ENCODE measurements around the gene RNF180. TPM values are rescaled to one million over a fixed set of nuclear protein-coding genes. Genes with fewer than 3 reads are reported as not detected.

RNF180 gene
- total RNA-seq, 2 experiments from 2014 or later: not detected

DNA sequence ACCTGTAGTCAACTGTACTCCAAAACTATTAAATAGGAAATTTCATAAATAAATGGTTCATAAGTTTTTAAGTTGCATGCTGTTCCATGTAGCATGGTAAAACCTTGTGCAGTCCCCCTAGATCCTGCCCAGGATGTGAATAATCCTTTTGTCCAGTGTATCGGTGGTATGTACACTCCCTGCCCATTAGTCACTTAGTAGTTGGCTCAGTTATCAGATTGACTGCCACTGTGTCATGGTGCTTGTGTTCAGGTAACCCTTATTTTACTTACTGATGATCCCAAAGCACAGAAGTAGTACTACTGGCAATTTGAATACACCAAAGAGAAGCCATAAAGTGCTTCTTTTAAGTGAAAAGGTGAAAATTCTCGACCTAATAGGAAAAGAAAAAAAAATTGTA lies 134.2 kb downstream of the RNF180 start:
- Mint-ChIP-seq H3K27ac (no peak overlapping the region), H3K4me1 (ENCODE audit: low read depth) (no peaks in the 10 kb centered on the region), H3K36me3 (ENCODE audit: low read depth) (no peaks in the 10 kb centered on the region), H3K27me3 (ENCODE audit: low read depth) (peaks cover 4% of the 10 kb centered on the region), H3K9me3 (no peaks in the 10 kb centered on the region), H3K4me3 (no peak overlapping the region)
- intact Hi-C loops (cut with micrococcal nuclease): no loop called here
- CTCF ChIA-PET: no interaction called here
- DNase-seq: no peak

DNA sequence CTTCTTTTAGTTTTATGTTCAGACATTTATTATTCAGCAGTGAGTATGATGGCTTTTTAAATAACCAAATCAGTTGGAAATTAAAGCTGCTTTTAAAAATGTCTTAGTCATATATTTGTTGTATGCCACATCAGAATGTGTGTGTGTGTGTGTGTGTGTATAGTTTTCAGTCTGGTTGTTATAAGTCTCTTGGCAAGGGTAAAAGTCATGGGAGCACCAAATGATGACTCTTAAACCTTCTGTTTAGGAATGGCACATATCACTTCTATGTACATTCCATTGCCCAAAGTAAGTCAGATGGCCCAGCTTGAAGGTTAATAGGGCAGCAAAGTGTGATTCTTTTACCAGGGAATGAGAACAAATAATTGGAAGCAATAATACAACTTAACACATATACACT lies 135.9 kb downstream of the RNF180 start:
- H3K27ac Mint-ChIP-seq: no peak overlapping the region
- no peaks in the 10 kb centered on the region for H3K36me3 Mint-ChIP-seq (ENCODE audit: low read depth)
- no peaks in the 10 kb centered on the region for H3K4me1 Mint-ChIP-seq (ENCODE audit: low read depth)
- no peak for DNase-seq
- no peak overlapping the region for H3K4me3 Mint-ChIP-seq
- intact Hi-C loops (cut with micrococcal nuclease): no loop called here
- CTCF ChIA-PET: no interaction called here
- no peaks in the 10 kb centered on the region for H3K9me3 Mint-ChIP-seq
- peaks cover 4% of the 10 kb centered on the region for H3K27me3 Mint-ChIP-seq (ENCODE audit: low read depth)

- CTCF ChIA-PET: no interaction called here
- H3K4me1 Mint-ChIP-seq (ENCODE audit: low read depth): no peaks in the 10 kb centered on the region
- no peak overlapping the region for H3K4me3 Mint-ChIP-seq
- no peak for DNase-seq
- H3K27ac Mint-ChIP-seq: no peak overlapping the region
- intact Hi-C loops (cut with micrococcal nuclease): no loop called here
- no peaks in the 10 kb centered on the region for H3K36me3 Mint-ChIP-seq (ENCODE audit: low read depth)
- H3K9me3 Mint-ChIP-seq: no peaks in the 10 kb centered on the region
- H3K27me3 Mint-ChIP-seq (ENCODE audit: low read depth): no peaks in the 10 kb centered on the region
Measured at GRCh38 chr5:64308135-64308534, 142.5 kb downstream of the RNF180 start.

DNA sequence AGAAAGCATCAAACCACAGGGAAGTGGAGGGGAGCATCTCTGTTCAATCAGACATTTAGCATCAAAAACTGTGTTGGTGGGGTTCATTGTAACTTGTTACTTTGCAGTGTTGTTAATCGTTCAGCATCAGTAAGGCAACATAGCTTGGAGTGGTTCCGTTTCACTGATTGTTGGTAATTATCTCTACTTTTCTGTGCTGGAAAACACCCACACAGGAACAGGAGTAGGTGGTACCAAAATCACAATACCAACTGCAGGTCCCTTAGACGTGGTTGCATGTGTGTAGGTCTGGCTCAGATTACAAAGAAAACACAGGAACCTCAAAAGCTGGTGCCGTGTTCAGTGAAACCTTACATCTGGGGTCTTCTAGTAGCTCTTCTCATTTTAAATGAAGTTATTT lies 146.8 kb downstream of the RNF180 start:
- no peak overlapping the region for H3K27ac Mint-ChIP-seq
- intact Hi-C loops (cut with micrococcal nuclease): no loop called here
- DNase-seq: no peak
- H3K4me1 Mint-ChIP-seq (ENCODE audit: low read depth): no peaks in the 10 kb centered on the region
- H3K9me3 Mint-ChIP-seq: no peaks in the 10 kb centered on the region
- no peaks in the 10 kb centered on the region for H3K36me3 Mint-ChIP-seq (ENCODE audit: low read depth)
- CTCF ChIA-PET: no interaction called here
- no peak overlapping the region for H3K4me3 Mint-ChIP-seq
- no peaks in the 10 kb centered on the region for H3K27me3 Mint-ChIP-seq (ENCODE audit: low read depth)

- Mint-ChIP-seq H3K9me3 (no peaks in the 10 kb centered on the region), H3K27ac (no peak overlapping the region)
- intact Hi-C loops (cut with micrococcal nuclease): no loop called here
Measured at GRCh38 chr5:64315778-64316177, 150.1 kb downstream of the RNF180 start.

DNA sequence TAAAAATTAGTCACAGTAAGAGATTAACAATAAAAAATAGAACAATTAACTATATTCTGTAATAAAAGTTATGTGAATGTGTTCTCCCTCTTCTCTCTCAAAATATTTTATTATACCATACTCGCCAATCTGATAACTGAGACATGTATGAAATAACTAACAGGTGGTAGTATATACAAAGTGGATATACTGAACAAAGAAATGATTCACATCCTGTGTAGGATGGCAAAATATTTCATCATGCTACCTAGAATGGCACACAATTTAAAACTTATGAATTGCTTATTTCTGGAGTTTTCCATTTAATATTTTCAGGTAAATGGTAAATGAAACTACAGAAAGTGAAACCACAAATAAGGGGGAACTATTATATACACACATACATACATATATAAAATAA lies 152.5 kb downstream of the RNF180 start:
- Mint-ChIP-seq H3K4me1 (ENCODE audit: low read depth) (no peaks in the 10 kb centered on the region), H3K9me3 (no peaks in the 10 kb centered on the region), H3K4me3 (no peak overlapping the region), H3K27me3 (ENCODE audit: low read depth) (no peaks in the 10 kb centered on the region), H3K27ac (no peak overlapping the region), H3K36me3 (ENCODE audit: low read depth) (no peaks in the 10 kb centered on the region)
- intact Hi-C loops (cut with micrococcal nuclease): no loop called here
- CTCF ChIA-PET: no interaction called here
- no peak for DNase-seq

More at GRCh38 chr5:64315778-64316177, 150.1 kb downstream of the RNF180 start:
- no peaks in the 10 kb centered on the region for H3K36me3 Mint-ChIP-seq (ENCODE audit: low read depth)
- CTCF ChIA-PET: no interaction called here
- H3K27me3 Mint-ChIP-seq (ENCODE audit: low read depth): no peaks in the 10 kb centered on the region
- H3K4me3 Mint-ChIP-seq: no peak overlapping the region
- DNase-seq: no peak
- H3K4me1 Mint-ChIP-seq (ENCODE audit: low read depth): no peaks in the 10 kb centered on the region

DNA sequence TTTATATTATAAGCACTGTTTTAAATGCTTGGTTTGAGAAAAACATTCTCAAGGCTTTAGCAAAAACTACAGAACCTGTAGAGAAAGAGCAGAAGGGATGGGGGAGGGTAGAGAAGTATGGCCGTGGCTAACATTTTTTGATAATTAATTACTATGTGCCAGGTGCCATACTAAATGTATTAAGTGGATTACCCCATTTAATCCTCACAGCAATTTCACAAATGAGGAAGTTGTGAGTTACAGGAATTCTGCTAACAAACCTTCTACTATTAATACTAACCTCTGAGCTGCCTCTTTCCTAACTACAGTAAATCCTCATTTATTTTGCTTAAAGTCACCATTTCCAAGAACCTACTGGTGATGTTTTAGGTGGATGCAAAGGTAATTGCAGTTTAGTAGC lies 157.9 kb downstream of the RNF180 start:
- Mint-ChIP-seq H3K27ac (no peak overlapping the region), H3K4me3 (no peak overlapping the region), H3K27me3 (ENCODE audit: low read depth) (no peaks in the 10 kb centered on the region), H3K9me3 (peaks cover 2% of the 10 kb centered on the region), H3K36me3 (ENCODE audit: low read depth) (no peaks in the 10 kb centered on the region), H3K4me1 (ENCODE audit: low read depth) (no peaks in the 10 kb centered on the region)
- CTCF ChIA-PET: no interaction called here
- DNase-seq: no peak
- intact Hi-C loops (cut with micrococcal nuclease): no loop called here

DNA sequence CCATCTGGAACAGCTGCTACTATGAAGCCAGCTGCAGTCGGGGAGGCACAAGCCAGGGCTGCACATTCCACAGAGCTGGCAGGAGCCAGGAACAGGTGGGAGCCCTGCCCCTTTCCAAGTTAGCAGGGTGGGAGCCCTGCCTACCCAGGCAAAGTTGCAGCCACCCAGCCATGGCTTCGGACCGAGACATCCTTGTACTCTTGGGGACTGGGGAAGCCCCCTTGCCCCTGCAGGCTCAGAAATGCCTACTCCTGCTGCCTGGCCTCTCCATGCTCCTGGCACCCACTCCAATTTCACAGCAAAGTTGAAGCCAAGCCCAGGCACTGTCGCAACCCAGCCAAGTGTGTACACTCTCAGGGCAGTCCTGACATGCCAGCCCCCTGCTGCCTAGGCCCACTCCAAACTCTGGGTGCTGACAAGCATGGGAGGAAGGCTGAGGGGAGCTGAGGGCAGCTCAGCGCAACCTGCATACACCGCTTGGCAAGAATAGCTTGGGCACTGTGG lies 165.1 kb downstream of the RNF180 start:
- intact Hi-C loops (cut with micrococcal nuclease): no loop called here
- no peaks in the 10 kb centered on the region for H3K27me3 Mint-ChIP-seq (ENCODE audit: low read depth)
- H3K4me1 Mint-ChIP-seq (ENCODE audit: low read depth): no peaks in the 10 kb centered on the region
- no peak overlapping the region for H3K4me3 Mint-ChIP-seq
- no peaks in the 10 kb centered on the region for H3K36me3 Mint-ChIP-seq (ENCODE audit: low read depth)
- H3K9me3 Mint-ChIP-seq: peaks cover 2% of the 10 kb centered on the region
- H3K27ac Mint-ChIP-seq: no peak overlapping the region
- no peak for DNase-seq
- CTCF ChIA-PET: no interaction called here

DNA sequence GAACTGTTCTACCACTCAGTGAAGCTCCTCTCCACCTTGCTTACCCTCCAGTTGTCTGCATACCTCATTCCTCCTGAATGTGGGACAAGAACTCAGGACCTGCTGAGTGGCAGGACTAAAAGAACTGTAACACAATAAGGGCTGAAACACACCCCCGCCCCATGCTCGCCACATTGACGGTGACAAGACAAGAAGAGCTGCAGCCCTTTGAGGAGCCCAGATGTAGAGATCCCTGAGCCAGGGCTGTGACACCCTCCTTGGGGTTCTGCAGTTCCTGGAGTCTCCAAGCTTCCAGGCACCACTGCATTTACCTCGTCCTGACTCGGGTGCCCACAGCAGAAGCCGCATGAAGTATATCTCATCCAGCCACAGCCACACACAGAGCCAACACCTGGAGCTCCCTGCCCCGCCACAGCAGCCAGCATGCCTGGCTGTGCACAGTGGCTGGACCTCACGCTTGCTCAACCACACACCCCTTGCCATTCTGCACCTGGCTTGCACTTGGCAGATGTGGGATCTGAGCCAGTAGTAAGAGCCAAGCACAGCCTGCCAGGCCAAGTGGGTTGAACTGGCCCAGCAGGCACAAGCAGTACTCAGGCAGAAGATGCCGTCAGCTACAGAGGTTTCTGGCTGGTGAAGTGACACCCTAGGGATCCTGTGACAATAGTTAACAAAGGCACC lies 166.1 kb downstream of the RNF180 start:
- Mint-ChIP-seq H3K36me3 (ENCODE audit: low read depth) (no peaks in the 10 kb centered on the region), H3K4me3 (no peak overlapping the region), H3K27ac (no peak overlapping the region), H3K9me3 (peaks cover 4% of the 10 kb centered on the region), H3K27me3 (ENCODE audit: low read depth) (no peaks in the 10 kb centered on the region), H3K4me1 (ENCODE audit: low read depth) (no peaks in the 10 kb centered on the region)
- DNase-seq: no peak
- intact Hi-C loops (cut with micrococcal nuclease): no loop called here
- CTCF ChIA-PET: no interaction called here

- H3K9me3 Mint-ChIP-seq: peaks cover 3% of the 10 kb centered on the region
- H3K27me3 Mint-ChIP-seq (ENCODE audit: low read depth): no peaks in the 10 kb centered on the region
- H3K36me3 Mint-ChIP-seq (ENCODE audit: low read depth): no peaks in the 10 kb centered on the region
- H3K27ac Mint-ChIP-seq: no peak overlapping the region
- H3K4me1 Mint-ChIP-seq (ENCODE audit: low read depth): no peaks in the 10 kb centered on the region
- no peak overlapping the region for H3K4me3 Mint-ChIP-seq
- intact Hi-C loops (cut with micrococcal nuclease): no loop called here
- no peak for DNase-seq
- CTCF ChIA-PET: no interaction called here
Measured at GRCh38 chr5:64333886-64334285, 168.2 kb downstream of the RNF180 start.

GRCh38 chr5:64339769-64340168 lies 174.1 kb downstream of the RNF180 start:
- CTCF ChIA-PET: no interaction called here
- DNase-seq: no peak
- H3K36me3 Mint-ChIP-seq (ENCODE audit: low read depth): no peaks in the 10 kb centered on the region
- no peaks in the 10 kb centered on the region for H3K4me1 Mint-ChIP-seq (ENCODE audit: low read depth)
- H3K9me3 Mint-ChIP-seq: peaks cover 9% of the 10 kb centered on the region
- intact Hi-C loops (cut with micrococcal nuclease): no loop called here
- no peak overlapping the region for H3K4me3 Mint-ChIP-seq
- no peaks in the 10 kb centered on the region for H3K27me3 Mint-ChIP-seq (ENCODE audit: low read depth)
- H3K27ac Mint-ChIP-seq: no peak overlapping the region

DNA sequence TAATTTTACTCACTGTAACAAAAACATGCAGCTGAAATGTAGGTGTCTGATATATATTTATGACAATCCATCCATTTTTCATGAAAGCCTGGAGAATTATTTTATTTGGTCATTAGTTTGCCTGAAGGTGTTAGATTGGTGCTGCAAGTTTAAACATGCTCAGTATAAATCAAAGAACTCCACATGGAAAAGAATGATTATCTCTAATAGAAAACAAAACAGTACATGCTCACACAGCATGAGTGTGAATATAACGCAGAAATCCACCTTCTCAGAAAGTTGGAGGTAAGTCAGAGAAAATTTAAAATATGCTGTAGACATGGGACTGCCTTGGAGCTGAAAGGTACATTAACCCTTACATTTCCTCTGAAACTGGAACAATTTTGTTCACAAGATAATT lies 174.7 kb downstream of the RNF180 start:
- CTCF ChIA-PET: no interaction called here
- Mint-ChIP-seq H3K27ac (no peak overlapping the region), H3K4me3 (no peak overlapping the region), H3K27me3 (ENCODE audit: low read depth) (no peaks in the 10 kb centered on the region), H3K36me3 (ENCODE audit: low read depth) (no peaks in the 10 kb centered on the region), H3K9me3 (peaks cover 9% of the 10 kb centered on the region), H3K4me1 (ENCODE audit: low read depth) (no peaks in the 10 kb centered on the region)
- intact Hi-C loops (cut with micrococcal nuclease): no loop called here
- no peak for DNase-seq

DNA sequence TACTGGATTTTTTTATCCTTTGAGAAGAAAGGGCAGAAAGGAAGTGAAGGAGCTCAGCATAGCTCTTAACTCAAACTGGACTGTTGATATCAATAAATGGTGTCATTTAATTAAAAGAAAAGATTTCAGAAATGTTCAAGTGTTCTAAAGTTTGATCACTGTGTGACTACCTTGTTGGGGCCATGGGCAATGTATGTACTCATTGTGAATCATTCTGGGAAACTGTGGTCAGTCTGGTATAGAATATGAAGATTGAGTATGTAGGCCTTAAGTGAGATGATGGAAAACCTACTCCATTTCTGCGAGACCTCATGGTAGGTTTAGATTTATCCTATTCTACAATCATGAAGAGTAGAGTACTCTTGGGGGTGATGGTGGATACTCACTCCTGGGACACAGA lies 175.7 kb downstream of the RNF180 start:
- CTCF ChIA-PET: no interaction called here
- Mint-ChIP-seq H3K27me3 (ENCODE audit: low read depth) (no peaks in the 10 kb centered on the region), H3K4me1 (ENCODE audit: low read depth) (no peaks in the 10 kb centered on the region), H3K4me3 (no peak overlapping the region), H3K27ac (no peak overlapping the region), H3K36me3 (ENCODE audit: low read depth) (no peaks in the 10 kb centered on the region), H3K9me3 (peaks cover 6% of the 10 kb centered on the region)
- intact Hi-C loops (cut with micrococcal nuclease): no loop called here
- no peak for DNase-seq

Measured in activated naive CD4-positive, alpha-beta T cell treated with anti-CD3 and anti-CD28 coated beads for 36 hours (primary cell).